KBM-7 (cell line): ENCODE measurements around the gene EVC.
A peak's percentile ranks its signal among the peaks of the same experiment; 100 is the strongest.

Source experiments
- DNase-seq: peaks from one replicate; pipeline ENCODE4 v3.0.0-alpha.2; 2015
- in situ Hi-C: fragments of 300-500 bp; cut with MboI; formaldehyde crosslinking; loops from 2 replicates; pipeline ENCODE4 v1.14.3; 2020; ENCODE audit warnings: low sequenced_read_pairs, low pct_unique_long_range_greater_than_20kb, mixed read lengths

The EVC gene

DNA sequence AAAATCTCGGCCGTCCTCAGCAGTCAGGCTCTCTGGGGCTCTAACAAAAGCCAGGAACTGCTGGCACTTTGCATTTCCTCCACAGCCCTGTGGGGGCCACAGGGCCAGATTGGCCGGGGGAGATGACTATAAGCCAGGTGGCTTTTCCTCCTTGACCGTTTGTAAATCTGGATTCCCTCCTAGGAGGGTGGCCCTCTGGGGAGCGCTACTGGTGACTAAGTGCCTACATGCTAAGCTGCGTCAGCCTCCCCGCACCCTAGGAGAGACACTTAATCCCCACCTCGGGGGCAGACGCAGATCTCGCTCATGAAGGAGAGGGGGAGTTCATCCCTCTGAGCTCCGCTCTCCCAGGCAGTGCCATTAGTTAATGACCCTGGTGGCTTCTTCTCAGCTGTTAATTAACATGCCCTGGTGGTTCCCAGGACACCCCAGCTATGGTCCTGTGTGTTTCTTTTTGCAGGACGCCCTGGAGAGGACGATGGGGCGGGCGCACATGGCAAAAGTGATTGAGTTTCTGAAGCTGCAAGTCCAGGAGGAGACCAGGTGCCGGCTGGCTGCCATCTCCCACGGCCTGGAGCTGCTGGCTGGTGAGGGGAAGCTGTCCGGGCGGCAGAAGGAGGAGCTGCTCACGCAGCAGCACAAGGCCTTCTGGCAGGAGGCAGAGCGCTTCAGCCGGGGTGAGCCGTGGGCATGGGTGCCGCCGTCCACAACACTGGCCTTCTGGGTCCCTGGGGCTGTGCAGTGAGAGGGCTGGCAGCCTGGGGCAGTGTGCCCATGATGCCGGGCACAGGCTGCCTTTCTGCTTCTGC, 41.6 kb downstream of the EVC start:
- no peak for DNase-seq
- in situ Hi-C loops, result no loop called here

DNA sequence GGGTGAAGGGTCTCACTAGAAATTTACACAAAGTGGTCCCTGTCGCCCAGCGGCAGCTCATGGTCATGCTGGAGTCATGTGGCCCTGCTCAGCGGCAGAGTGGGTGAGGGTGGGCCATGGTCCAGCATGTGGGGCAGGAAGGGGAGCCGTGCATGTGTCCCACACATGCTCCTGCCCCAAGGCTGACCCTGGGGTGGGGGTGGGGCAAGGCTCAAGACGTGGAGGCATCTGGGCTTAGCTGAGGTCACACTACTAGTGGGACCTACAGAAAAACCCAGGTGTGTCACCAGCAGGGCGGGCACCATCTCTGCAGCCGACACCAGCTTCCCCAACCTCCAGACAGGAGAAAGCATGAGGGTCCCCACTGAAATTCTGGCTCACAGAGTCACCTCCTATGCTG, 42.4 kb downstream of the EVC start:
- in situ Hi-C loops, result no loop called here
- DNase-seq, result no peak

DNA sequence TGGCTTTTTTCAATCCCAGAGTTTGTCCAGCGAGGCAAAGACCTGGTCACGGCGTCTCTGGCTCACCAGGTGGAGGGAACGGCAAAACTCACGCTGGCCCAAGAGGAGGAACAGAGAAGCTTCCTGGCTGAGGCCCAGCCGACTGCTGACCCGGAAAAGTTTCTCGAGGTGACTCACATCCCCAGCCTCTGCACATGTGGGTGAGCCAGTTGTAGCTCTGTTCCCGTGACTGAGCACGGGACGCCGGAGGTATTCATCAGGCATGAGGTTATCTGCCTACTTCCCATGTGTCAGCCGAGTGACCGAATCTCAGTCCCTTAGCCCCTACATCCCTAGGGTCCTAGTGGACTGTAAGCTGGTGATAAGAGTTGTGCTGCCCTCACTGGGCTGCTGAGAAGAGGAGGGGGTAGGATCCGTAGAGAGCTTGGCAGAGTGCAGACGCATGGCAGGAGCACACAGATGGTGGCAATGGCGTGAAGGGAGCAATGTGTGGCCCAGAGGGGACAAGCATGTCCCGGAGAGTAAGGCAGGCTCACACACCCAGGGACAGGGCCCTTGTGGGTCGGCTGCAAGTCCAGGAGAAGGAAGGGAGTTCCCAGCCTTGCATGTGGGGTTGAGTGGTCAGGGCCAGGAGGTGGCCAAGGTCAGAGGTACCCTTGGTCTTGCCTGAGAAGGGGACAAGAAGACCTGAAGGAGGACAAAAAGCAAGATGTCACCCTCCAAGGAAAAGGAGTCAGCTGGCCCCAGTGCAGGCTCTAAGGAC, 42.9 kb downstream of the EVC start:
- in situ Hi-C loops, result no loop called here
- no peak for DNase-seq

DNA sequence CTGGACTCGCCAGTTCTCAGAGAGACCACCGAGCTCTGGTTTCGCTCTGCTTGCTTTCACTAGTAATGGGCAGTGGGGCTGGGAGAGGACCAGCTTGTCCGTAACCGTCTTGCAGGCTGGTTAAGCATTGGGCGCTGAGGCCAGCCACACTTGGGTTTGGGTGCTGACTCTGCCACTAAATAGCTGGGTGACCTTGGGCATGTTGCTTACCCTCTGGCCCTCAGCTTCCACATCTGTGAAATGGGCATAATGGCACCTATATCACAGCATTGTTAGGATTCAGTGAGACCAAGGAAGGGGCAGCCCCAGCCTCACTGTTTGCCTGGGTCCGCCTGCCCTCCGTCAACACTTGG, 43.5 kb downstream of the EVC start:
- no peak for DNase-seq
- in situ Hi-C loops, result no loop called here

DNA sequence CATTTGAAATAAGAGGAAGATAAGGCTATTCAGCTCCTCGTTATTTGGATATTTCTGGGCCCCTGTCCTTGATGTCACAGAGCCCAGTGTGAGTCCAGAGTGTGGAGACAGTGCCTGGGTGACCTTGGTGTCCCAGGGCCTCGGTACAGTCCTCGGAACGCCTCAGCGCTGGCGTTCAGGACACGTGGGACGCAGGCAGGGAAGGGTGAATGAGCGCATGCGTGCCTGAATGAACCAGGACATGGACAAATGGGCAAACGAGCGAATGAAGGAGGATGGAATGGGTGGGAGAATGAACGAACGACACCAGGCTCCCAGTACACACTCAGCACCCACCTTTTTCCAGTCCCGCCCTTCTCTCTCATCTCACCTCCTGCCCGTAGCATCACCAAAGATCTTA, 44.2 kb downstream of the EVC start:
- in situ Hi-C loops, result no loop called here
- DNase-seq, result no peak

DNA sequence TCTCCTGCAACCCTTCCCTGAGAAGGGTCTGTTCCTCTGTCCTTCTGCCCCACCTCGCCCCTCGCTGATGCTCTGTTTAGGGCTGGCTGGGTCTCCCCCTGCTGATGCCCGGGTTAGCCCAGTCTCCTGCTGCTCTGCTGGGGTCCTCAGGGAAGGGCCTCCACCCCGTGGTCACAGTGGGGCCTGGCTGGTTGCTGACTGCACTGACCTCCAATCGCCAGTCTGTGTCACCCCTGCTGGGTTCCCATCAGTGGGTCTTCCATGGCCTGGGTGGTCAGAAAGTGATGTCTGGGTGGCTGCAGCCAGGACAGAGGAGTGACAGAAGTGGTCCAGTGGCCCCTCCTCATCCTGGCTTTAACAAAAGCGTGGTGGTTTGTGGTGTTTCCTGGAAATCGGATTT, 44.7 kb downstream of the EVC start:
- no peak for DNase-seq
- in situ Hi-C loops, result no loop called here

DNA sequence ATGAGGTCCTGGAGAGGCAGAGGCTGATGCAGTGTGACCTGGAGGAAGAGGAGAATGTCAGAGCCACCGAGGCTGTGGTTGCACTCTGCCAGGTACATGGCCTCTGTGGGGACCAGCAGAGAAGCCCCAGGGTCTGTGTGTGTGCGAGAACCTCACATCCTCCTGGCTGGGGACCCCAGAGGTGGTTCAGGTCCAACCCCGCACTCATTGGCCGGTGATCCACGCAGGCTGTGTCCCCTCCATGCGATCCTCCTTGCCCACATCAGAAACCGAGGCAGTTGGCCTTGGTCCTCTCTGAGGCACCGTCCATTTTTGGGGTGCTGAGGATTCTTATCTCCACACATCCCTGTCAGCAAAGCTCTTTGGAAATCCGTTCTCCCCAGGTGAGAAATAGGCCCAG, 45.3 kb downstream of the EVC start:
- in situ Hi-C loops, result no loop called here

DNA sequence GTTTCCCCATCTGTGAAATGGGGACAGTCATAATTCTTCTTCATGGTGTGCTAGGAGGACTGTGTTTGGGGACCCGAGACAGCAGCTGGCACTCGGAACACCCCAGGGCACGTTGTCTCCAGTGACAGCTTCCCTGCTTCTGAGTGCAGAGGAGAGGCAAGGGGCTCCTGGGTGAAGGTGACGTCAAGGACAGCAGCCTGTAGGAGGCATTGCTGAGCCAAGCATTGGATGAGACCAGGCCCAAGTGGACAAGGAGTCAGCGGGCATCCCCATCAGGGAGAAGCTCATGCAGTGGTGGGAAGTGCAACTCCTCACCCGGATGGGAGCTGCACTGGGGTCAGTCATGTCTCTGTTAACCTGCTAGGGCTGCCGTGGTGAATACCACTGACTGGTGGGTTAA, 46.1 kb downstream of the EVC start:
- in situ Hi-C loops, result no loop called here
- no peak for DNase-seq

More for the DNA sequence above, 45.3 kb downstream of the EVC start:
- no peak for DNase-seq

DNA sequence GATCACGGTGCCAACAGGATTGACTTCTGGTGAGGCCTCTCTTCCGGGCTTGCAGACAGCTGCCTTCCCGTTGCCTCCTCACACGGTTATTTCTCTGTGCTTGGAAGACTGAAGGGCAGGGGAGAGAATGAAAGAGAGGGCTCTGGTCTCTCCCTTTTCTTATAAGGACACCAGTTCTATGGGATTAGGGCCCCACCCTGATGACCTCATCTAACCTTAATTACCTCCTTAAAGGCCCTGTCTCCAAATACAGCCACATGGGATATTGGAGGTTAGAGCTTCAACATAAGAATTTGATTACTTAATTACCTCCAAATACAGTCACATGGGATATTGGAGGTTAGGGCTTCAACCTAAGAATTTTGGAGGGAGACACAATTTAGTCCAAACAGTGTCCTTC, 46.5 kb downstream of the EVC start:
- in situ Hi-C loops, result no loop called here
- no peak for DNase-seq

DNA sequence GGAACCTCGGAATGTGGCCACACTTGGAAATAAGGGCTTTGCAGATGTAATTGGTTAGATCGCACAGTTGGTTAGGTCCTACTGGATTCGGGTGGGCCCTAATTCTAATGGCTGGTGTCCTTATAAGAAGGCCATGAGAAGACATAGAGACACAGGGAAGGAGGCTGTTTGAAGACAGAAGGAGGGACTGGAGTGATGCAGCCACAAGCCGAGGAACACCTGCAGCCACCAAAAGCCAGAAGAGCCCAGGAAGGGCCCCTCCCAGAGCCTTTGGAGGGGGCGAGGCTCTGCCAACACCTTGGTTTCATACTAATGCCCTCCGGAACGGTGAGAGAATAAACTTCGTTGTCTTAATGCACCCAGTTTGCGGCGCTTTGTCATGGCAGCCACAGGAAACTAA, 47.0 kb downstream of the EVC start:
- in situ Hi-C loops, result no loop called here
- DNase-seq, result no peak

DNA sequence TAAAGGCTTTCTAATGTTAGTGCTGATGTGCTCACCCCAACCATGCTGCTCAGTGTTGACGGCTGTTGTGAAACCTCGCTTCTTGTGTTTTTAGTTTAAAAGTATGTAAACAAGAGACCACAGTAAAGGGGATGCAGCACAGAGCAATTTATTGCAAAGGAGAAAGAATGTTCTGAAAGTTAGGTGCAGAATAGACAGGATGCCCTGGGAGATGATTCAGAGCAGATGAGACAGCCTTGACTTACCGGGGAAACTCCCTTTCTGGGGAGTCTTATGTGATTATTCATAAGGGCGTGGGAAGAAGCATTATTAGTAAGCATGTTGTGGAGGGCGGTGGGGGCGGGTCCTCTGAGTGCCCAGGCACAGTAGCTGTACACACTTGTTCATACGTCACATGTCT, 47.7 kb downstream of the EVC start:
- no peak for DNase-seq
- in situ Hi-C loops, result no loop called here

DNA sequence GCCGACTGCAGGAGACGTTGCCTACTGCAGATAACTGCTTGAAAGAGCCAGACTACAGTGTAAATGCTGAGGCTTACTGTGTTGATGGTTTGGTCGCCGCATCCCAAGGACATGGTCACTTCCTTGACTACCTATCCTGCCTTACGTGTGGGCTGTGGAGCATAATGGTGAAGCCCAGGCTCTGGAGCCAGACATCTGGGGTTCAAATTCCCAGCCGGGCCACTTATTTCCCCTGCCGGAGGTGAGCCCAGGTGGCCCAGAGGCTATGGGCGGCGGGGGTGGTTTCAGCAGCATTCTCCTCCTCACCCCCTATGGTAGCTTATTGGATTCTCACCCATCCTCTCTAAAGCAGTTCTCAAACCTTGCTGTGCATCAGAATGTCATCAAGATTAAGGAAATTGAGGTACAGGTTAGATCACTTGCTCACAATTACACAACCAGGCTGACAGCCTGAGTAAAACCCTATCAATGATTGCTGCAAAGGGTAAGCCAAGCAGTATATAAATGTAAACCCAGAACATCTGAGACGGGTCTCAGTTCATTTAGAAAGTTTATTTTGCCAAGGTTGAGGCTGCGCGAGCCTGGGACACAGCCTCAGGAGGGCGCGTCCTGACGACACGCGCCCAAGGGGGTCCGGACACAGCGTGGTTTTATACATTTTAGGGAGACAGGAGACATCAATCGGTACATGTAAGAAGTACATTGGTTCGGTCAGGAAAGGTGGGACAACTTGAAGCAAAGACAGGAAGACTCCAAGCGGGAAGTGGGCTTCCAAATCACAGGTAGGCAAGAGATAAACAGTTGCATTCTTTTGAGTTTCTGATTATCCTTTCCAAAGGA, 48.5 kb downstream of the EVC start:
- no peak for DNase-seq
- in situ Hi-C loops, result no loop called here

DNA sequence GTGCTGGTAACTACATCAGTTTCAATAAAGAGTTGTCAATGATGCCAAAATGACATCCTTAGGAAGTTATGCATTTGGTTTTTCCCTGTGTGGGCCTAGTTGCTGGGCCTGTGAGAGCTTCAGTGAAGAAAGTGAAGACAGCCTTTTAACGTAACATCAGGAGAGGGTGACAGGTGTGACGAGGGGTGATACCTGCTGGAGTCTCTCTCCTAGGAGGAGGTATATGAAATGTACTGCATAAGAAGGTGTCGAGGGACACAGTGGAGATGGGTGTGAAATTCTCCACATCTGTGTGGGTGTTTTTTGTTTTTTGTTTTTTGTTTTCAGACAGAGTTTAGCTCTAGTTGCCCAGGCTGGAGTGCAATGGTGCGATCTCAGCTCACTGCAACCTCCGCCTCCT, 49.2 kb downstream of the EVC start:
- DNase-seq, result no peak

DNA sequence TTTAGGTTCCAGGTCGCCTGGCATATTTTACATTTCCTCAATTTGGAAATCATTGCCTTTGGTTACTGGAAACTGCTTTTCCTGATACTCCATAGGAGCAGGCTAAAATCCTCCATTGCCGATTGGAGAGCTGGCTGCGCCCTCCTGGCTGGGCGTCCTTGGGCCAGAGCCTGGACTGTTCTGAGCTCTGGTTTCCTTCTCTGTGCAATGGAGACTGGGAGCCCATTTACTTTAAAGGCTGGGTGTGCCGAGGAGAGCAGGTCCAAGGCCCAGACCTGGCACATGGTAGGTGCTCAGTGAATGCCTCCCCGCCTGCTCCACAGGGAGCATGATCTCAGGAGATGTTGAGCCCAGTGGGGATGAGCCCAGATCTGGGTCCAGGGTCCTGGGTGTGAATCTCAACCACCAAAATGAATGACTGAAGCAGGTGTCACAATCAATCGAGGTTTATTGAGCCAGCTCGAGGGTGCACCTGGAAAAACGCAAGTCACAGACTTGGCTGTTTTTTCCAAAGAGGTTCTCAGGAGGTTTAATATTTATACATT, 50.0 kb downstream of the EVC start:
- DNase-seq, result no peak
- in situ Hi-C loops, result no loop called here

More for the DNA sequence above, 49.2 kb downstream of the EVC start:
- in situ Hi-C loops, result no loop called here

DNA sequence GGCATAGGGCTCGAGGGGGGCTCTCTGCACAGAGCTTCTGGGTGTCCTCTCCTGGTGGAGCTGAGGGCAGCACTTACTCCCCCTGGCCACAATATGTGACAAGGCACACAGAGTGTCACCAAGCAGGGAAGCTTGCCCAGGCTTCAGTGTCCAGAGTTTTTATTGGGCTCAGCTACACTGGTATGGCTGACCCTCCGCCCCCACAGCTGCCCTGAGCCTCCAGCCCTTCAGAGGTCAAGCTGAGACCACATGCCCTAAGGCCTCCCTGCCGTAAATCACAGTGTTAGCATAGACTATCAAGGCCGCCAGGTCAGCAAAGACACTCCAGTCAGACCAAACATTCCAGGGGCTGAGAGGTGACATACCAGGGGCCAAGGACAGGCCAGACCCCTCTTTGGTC, 59.0 kb downstream of the EVC start:
- no peak for DNase-seq
- in situ Hi-C loops, result no loop called here

DNA sequence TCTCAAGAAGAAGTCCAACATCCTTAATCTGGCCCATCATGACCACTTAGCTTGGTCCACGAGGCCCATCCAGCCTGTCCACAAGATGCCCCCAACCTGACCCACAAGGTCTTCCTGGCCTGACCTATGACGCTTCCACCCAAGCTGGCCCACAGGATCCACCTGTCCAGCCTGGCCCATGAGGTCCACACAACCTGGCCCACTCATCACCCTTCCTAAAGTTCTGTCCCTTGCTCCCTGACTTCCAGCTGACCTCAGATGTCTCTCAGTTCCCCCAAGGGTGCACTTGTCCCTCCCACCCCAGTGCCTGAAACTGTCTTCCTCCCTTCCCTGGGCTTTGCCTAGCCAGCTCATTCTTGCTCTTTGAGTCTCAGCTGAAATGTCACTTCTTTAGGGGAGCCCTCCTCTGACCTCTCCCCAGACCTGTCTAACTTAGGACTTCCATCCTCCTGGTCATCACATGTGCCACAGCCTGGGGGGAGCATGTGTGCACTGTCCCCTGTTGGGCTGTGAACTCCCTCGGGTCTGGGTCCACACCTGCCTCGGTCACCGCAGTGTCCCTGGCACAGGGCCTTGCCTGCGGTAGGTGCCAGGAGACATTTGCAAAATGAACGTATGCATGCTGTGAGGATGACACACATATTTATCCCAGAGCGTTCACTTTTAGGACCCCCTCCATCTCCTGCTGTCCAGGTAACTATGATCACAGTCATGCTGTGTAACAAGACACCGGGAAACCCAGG, 61.7 kb downstream of the EVC start:
- in situ Hi-C loops, result no loop called here

DNA sequence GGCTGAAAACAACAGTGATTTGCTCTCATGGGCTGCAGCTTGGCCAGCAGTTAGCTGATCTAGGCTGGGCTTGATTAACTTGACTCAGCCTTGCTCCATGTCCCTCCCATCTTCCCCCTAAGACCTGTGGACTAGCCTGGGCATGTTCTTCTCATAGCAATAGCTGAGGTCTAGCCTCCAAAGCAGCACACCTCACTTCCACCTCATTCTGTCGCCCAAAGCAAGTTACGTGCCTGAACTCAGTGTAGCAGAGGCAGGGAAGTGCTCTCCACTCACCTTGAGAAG, 62.2 kb downstream of the EVC start:
- in situ Hi-C loops, result no loop called here
- DNase-seq, result peak; percentile 11

More for the DNA sequence above, 61.7 kb downstream of the EVC start:
- DNase-seq, result no peak

DNA sequence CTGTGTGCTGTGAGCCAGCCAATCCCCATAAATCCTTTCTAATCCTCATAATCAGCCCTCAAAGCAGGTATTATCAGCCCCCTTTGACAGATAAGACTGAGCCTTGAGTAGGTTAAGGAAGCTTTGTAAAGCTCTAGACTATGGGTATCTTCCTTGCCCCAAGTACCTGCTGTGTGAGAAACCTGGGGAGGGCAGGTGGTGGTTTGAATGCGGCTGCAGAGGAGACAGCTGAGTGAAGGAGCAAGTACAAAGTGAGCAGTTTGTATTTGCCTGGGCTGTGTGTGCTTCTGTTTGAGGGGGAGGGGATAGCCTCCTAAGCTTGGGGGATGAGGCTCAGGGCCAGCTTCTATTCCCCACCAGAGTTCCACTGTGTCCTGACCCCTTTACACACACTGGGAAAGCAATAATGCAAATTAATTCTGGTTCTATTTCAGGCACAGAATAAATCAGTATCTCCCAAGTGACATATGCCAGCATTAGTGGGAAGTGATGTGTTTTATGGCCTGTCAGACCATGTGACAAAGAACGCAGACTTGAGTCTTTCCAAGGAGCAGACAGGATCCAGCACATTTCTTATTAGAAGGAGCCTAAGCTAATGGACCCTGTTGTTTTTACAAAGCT, 63.5 kb downstream of the EVC start:
- in situ Hi-C loops, result no loop called here
- DNase-seq, result no peak

DNA sequence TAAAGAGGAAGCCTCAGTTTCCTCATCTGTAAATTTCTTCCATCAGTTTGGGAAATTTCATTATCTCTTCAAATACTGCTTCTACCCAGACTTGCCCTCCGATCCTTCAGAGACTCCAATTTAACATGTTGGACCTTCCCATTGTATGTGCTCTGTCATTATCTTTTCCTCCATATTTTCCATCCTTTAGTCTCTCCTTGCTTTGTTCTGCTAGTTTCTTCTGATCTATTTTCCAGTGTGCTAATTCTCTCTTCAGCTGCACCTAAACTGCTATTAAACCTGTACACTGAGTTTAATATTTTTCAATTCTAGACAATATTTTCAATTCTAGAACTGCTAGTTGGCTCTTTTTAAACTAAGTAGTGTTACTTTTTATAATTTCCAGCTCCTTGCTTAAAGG, 65.5 kb downstream of the EVC start:
- in situ Hi-C loops, result no loop called here

More for the DNA sequence above, 65.5 kb downstream of the EVC start:
- no peak for DNase-seq
